Activated naive CD4-positive, alpha-beta T cell treated with anti-CD3 and anti-CD28 coated beads, Interleukin-2, amount 50 U/mL, for 72 hours (primary cell): ENCODE results near the gene LRRC8B. TPM values are rescaled to one million over a fixed set of nuclear protein-coding genes. Genes with fewer than 3 reads are reported as not detected.
"Not testable (repeated sequence)": the region's sequence is repeated elsewhere in the genome, so short reads cannot be mapped to it uniquely, and the experiment has no call there.

ENCODE experiments used
- ATAC-seq, 2 donors: fragments of 150-1000 bp; cut with Tn5 transposase; 2 replicates each; pipeline ENCODE4 v1.10.0; 2021; ENCODE audit warnings: mild to moderate bottlenecking in 2 of 2, moderate library complexity in 2 of 2
- DNase-seq, 2 donors: peaks; one replicate each; pipeline ENCODE4 v3.0.0; 2021 to 2022; ENCODE audit warnings: low spot score in 2 of 2
- H3K27ac Mint-ChIP-seq, 2 donors: one replicate each; pipeline ENCODE4 v1.8.0; 2022; ENCODE audit warnings: mild to moderate bottlenecking in 2 of 2, mixed read lengths in 2 of 2
- H3K36me3 Mint-ChIP-seq, 2 donors: one replicate each; pipeline ENCODE4 v1.8.0; 2022; ENCODE audit warnings: mixed read lengths in 2 of 2
- H3K9me3 Mint-ChIP-seq, 2 donors: one replicate each; pipeline ENCODE4 v1.8.0; 2022; ENCODE audit warnings: mixed read lengths in 2 of 2
- total RNA-seq, 2 donors: library from RNA; stranded (reverse); gene quantifications; one replicate each; pipeline ENCODE4 v1.2.3, GENCODE V29; 2022

LRRC8B gene
- total RNA-seq, 2 donors from 2014 or later = 31.1 to 47.9 TPM

DNA sequence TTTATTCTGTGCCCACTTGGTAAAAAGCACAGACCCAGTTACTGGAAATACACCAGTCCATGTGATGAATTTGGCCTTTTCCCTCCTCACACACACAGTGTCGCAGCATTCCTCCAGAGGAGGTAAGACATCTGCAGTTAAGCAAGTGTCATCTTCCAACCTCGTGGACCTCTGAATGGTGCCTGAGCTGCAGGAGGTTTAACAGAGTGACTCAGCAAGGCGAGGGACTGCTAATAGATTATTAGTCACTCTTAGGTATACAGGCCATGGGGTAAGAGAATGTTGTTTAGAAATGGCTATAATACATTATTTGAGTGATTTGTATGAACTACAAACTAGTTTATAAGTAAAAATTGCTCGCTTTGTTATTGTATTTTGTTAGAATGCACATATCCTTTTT lies 8.6 kb upstream of the LRRC8B start:
- H3K9me3 Mint-ChIP-seq = peaks cover 0 to 4% of the 10 kb centered on the region in 2 donors
- H3K36me3 Mint-ChIP-seq = peaks cover 0 to 13% of the 10 kb centered on the region in 2 donors
- DNase-seq = no peak
- H3K27ac Mint-ChIP-seq = no peak overlapping the region
- no peak for ATAC-seq

DNA sequence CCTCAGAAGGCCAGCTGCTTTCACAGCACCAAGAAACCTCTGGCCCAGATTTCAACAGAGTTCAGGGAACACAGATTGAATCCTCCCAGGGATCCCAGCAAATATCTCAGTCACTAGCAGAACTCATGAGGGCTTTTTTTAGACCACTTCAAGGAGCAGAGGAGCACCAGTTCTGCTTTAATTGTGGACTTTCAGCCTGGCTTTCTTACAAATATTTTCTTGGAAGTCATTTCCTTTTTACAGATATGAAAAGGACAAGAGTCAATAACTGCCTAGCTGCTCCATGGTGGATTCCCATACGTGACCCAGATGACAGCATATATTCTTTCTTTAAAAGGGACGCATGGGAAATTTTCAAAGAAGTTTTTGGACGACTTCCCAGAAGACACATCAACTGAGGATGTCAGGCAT lies 6.4 kb upstream of the LRRC8B start:
- Mint-ChIP-seq H3K36me3 (peaks cover 5 to 26% of the 10 kb centered on the region in 2 donors), H3K9me3 (peaks cover 3 to 9% of the 10 kb centered on the region in 2 donors), H3K27ac (no peak overlapping the region)
- ATAC-seq (no peak), DNase-seq (no peak)

DNA sequence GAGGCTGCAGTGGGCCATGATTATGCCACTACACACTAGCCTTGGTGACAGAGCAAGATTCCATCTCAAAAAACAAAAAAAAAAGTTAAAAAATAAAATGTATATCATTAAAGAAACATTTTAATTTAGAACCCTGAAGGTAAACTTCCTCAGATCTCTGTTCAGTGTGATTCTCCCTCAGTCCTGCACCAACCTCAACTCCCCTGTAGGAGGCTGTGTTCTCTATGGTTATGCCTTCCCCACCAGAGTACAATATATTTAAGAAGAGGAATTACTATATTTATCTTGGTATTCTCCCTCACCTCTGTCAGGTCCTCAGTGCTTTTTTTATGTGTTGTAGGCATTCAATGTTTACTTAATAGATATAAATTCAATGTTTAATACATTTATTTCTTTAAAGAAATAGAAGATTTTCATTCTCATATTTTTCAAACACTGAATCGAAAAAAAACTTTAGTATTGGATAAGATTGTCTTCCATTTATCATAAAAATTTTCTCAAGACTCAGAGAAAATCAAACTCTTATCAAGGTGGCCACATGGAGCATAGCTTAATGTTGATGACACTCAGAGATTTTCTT lies 4.8 kb upstream of the LRRC8B start:
- Mint-ChIP-seq H3K9me3 (peaks cover 3 to 9% of the 10 kb centered on the region in 2 donors), H3K36me3 (peaks cover 11 to 20% of the 10 kb centered on the region in 2 donors)

DNA sequence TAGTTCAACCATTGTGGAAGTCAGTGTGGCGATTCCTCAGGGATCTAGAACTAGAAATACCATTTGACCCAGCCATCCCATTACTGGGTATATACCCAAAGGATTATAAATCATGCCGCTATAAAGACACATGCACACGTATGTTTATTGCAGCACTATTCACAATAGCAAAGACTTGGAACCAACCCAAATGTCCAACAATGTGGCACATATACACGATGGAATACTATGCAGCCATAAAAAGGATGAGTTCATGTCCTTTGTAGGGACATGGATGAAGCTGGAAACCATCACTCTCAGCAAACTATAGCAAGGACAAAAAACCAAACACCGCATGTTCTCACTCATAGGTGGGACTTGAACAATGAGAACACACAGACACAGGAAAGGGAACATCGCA lies 2.7 kb upstream of the LRRC8B start:
- not testable (repeated sequence) for H3K27ac Mint-ChIP-seq, DNase-seq, H3K9me3 Mint-ChIP-seq, ATAC-seq
- peaks cover 18 to 30% of the 10 kb centered on the region in 2 donors for H3K36me3 Mint-ChIP-seq

More for the DNA sequence above, 4.8 kb upstream of the LRRC8B start:
- DNase-seq (no peak), ATAC-seq (no peak)
- no peak overlapping the region for H3K27ac Mint-ChIP-seq

DNA sequence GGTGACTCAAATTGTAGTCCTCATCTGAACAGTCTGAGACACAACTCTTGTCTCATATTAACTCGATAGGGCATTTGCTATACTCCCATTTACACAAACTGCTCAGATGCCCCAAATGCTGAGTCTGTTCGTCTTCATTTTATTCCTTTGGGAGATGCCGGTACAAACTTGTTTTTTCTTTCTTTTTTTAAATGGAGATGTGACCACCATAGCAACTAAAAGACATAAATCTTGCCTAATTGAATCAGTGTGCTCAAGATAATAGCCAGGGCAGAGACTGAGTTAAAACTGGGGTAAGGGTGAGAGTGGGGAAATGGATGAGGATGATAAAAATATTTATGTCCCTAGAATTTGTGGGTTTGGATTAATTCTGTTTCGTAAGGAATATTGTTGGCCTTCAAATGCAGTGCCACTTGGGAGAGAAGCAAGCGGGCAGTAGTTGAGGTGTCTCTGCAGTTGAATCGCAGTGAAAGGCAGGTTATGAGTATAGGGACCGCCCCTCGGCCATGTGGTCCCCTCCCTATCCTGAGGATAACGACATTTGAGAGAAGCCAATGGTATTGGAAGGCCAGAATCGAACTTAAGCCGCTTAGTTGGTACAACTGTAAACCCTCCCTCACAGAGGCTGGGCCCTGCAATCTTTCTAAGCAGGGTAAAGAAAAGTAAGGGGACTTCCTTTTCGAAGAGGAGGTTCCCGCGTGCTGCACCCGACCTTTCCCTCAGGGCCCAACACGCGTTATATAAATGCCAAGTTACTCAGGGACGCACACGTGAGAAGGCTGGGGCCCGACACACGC lies 859 bp upstream of the LRRC8B start:
- DNase-seq = peak in 1 of 2 donors; percentile 49
- peaks cover 3 to 9% of the 10 kb centered on the region in 2 donors for H3K9me3 Mint-ChIP-seq
- ATAC-seq = peak; percentile 61 to 62
- peak overlapping the region in 1 of 2 donors; percentile 69 for H3K27ac Mint-ChIP-seq
- H3K36me3 Mint-ChIP-seq = peaks cover 18 to 30% of the 10 kb centered on the region in 2 donors

DNA sequence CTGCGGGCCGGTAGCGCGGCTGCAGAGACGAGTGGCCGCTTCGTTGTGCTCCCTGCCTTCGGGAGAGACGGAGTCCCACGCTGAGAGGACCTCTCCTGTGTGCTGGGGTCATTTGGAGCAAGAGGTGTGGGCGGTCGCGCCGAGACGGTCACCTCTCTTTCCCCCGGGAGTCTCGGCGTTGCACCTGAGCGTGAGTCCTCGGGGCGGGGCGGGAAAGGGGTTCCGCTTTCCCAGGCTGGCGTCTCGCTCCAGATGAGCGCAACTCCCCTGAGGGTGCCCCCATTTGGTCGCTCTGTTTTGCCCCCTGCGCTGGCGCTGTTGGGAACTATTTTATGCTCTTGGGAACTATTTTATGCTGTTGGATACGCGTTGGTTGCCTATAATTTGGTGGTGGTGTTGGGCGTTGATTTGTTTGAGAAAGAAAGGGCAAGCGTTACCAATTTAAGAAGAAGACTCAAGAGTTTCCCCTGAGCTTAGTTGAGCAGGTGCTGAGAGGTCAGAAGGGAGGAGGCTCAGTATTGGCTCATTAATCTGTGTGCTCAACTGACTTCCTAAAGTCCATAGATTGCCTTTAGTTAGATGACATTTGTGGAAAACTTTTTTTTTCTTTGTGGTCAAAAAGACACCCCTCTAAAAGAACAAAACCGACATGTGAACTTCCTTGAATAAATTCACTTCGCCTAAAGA lies 683 bp downstream of the LRRC8B start:
- Mint-ChIP-seq H3K36me3 (peaks cover 18 to 30% of the 10 kb centered on the region in 2 donors), H3K27ac (peak overlapping the region in 1 of 2 donors; percentile 96), H3K9me3 (peaks cover 3 to 9% of the 10 kb centered on the region in 2 donors)
- ATAC-seq (peak; percentile 4 to 6), DNase-seq (no peak)

DNA sequence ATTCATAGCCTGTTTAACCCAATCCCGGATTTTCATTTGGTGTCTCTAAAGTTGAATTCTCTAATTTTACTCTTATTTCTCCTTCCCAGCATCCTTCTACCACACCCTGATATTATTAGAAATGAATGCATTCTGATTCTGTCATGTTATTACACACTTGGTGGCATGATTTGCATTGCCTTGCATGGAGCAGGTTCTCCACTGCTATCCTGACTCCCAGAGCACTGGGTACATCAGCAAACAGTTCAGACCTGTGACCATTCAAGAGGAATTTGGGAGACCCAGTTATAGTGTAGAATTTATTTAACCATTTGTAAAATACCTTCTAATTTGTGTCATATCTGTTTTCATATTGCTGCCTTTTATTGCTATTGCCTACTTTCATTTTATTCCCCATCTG lies 2.6 kb downstream of the LRRC8B start:
- DNase-seq = no peak
- ATAC-seq = no peak
- H3K9me3 Mint-ChIP-seq = peaks cover 7 to 14% of the 10 kb centered on the region in 2 donors
- H3K36me3 Mint-ChIP-seq = peaks cover 24 to 37% of the 10 kb centered on the region in 2 donors
- no peak overlapping the region for H3K27ac Mint-ChIP-seq

DNA sequence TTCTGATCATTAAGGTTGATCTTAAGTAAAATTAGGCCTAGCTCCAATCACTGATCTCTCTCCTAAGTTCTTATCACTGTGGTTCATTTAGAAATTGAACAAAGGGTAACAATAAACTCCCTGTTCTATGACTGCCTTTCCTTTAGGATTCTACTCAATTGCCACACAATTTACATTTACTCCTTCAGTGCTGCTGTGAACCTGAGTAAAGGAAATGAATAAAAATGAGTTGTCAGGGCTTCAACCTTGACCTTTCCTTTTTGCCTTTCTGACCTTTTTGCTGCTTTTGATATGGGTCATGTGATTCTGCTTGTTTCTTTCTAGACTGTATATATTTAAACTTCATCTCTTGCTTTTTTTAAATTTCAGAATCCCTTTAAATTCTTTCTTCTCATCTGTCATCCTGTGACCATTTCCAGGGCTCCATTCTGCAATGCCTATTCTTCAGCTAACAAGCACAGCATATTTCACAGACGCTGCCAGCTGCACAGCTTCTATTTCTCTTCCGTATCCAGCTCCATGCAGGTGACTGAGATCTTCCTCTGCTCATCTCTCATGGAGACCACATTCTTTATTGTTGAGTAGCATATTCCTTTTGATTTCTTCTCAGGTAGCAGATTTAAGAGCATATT lies 3.2 kb downstream of the LRRC8B start:
- Mint-ChIP-seq H3K27ac (no peak overlapping the region), H3K36me3 (peaks cover 24 to 40% of the 10 kb centered on the region in 2 donors), H3K9me3 (peaks cover 5 to 9% of the 10 kb centered on the region in 2 donors)
- no peak for ATAC-seq
- DNase-seq = no peak

DNA sequence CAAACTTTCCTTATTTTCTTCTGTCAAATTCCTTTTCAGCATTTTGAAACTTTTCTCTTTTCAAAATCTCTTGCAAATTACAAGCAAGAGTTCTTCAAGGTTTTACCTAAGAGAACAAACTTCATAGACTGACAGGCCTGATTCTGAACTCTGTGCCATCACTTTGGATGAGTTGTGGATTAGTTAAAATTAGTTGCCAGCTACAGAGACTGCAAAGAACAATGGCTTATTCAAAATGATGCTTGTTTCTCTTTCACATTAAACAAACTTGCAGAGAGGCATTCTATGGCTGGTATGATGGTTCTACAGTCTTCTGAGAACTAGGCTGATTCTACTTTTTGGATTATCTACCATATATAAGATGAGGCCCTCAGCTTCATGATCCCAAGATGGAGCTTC lies 3.8 kb downstream of the LRRC8B start:
- H3K27ac Mint-ChIP-seq = no peak overlapping the region
- ATAC-seq (no peak), DNase-seq (no peak)
- peaks cover 5 to 6% of the 10 kb centered on the region in 2 donors for H3K9me3 Mint-ChIP-seq
- H3K36me3 Mint-ChIP-seq = peaks cover 26 to 37% of the 10 kb centered on the region in 2 donors

DNA sequence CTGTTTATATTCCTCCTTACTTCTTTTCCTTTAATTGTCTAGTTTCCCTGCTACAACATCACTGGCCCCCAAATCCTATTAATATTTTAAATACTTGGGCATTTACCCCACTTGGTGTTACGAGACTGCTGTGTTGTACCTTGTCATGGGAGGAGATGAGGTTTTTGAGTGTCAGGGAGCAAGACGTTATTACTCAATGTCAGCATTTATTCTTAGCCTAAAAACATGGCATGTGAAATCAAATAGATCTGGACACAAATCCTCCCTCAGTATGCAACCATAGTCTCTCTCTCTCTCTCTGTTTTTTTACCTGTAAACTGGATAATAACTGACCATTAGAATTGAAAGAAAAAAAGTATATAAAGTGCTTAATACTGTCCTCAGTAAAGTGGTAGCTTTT lies 4.6 kb downstream of the LRRC8B start:
- peaks cover 5 to 6% of the 10 kb centered on the region in 2 donors for H3K9me3 Mint-ChIP-seq
- no peak for ATAC-seq
- H3K27ac Mint-ChIP-seq = no peak overlapping the region
- peaks cover 30% of the 10 kb centered on the region in 2 donors for H3K36me3 Mint-ChIP-seq
- DNase-seq = no peak

DNA sequence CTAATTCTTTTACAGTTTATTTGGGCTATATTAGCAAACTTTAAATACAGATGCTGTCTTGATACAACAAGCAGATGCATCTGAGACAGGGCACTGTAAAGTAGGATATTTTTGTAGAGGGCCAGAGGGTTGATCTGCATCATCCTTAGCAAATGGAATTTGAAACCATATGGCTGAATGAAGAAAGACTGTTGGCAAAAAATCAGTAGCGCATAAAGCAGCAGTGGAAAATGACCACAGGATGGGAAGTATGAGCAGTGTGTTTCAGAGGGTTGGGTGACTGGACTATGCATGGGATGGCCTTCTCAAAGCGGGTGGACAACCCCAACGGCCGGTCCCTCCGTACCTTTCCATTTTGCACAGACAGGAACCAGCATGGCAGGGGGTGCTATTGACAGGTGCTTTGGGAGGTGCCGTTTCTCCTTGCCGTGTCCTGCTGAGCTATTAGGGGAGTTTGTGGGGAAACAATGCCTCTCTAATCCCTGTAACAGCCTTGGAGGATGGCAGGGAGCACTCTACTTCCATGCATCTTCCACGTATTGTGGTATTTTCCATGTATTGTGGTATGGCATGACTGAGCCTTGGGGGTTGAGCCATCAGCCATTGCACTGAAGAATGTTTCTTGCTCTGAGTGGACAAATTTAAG lies 5.9 kb downstream of the LRRC8B start:
- DNase-seq = no peak
- ATAC-seq = peak in 1 of 2 donors; percentile 13
- Mint-ChIP-seq H3K9me3 (peaks cover 5 to 6% of the 10 kb centered on the region in 2 donors), H3K27ac (no peak overlapping the region), H3K36me3 (peaks cover 25 to 39% of the 10 kb centered on the region in 2 donors)

DNA sequence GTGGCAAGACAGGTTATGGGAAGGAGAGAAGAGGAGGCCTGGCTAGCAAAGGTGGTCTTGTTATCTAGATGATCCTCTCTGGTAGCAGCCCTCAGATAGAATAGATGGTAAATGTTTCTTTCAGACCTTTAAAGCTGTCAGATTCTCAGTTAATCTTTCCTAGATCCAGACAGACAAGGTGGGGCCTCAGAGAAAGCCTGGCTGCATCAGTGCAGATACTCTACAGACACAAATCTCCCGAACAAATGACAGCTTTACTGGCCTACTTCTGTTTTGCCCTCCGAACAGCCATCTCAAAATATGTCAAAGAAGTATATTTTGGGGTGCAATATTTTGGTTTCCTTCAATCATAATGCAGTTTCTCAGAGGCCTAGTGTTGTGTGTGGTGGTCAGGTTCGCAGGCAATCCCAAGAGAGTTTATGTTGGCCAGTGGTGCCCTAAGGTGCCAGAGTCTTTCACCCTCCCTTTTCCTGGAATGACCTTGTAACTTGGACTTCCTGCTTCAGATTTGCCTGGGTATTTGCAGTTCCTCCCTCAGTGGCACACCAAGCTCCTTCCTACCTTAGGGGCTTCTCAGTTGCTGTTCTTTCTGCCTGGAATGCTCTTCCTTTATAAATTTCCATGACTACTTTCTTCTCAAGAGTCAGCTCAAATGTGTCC lies 7.0 kb downstream of the LRRC8B start:
- H3K36me3 Mint-ChIP-seq = peaks cover 14 to 39% of the 10 kb centered on the region in 2 donors
- DNase-seq (no peak), ATAC-seq (no peak)
- peak overlapping the region in 1 of 2 donors; percentile 43 for H3K27ac Mint-ChIP-seq
- peaks cover 5 to 6% of the 10 kb centered on the region in 2 donors for H3K9me3 Mint-ChIP-seq

DNA sequence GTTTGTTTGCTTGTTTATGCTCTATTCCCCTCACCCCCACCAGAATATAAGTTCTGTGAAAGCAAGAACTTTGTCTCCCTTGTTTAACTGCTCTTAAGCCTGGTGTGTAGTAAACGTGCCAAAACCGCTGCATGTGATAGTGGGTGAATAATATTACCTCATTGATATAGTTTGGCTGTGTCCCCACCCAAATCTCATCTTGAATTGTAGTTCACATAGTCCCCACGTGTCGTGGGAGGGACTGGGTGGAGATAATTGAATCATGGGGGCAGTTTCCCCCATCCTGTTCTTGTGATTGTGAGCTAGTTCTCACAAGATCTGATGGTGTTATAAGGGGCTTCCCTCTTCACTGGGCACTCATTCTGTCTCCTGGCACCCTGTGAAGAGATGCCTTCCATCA lies 7.6 kb downstream of the LRRC8B start:
- peak overlapping the region in 1 of 2 donors; percentile 43 for H3K27ac Mint-ChIP-seq
- H3K36me3 Mint-ChIP-seq = peaks cover 16 to 44% of the 10 kb centered on the region in 2 donors
- H3K9me3 Mint-ChIP-seq = peaks cover 5 to 10% of the 10 kb centered on the region in 2 donors
- ATAC-seq (no peak), DNase-seq (no peak)

DNA sequence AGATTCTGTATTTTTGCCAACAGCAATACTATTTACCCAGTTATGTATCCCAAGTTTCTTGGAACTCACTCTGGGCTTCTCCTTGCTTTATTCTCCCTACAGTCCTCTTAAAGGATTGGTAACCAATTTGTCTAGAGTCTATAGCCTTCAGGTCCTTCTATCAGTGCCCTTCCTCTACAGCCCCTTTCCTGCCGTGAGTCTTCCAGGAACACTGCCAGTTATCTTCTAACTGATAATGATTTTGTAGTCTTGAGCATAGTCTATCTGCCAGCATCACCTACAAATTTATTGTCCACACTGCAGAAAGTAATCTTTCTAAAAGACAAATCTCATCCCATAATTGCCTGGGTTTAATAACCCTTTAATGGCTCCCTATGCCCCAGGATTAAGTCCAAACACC lies 8.2 kb downstream of the LRRC8B start:
- no peak for ATAC-seq
- no peak for DNase-seq
- peaks cover 18 to 47% of the 10 kb centered on the region in 2 donors for H3K36me3 Mint-ChIP-seq
- peak overlapping the region; percentile 11 to 39 for H3K27ac Mint-ChIP-seq
- peaks cover 5 to 11% of the 10 kb centered on the region in 2 donors for H3K9me3 Mint-ChIP-seq

DNA sequence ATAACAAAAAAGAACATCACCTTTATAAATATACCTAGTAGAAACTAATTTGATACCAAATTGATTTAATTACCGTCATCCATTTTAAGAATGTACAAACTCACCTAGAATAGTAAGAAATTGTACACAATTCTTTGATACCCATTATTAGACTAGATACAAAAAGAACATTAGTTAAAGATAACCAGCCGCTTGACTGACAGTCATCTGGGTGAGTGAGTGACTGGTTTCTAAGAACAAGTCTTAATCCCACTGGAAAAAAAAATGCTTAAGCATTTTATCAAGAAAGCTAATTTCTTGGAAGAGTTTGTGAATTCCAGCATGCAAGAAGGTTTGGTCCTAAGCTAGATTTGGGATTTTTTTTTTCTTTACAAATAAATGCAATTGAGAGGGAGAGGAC lies 10.9 kb downstream of the LRRC8B start:
- Mint-ChIP-seq H3K36me3 (peaks cover 31 to 65% of the 10 kb centered on the region in 2 donors), H3K27ac (peak overlapping the region in 1 of 2 donors; percentile 86), H3K9me3 (peaks cover 5 to 16% of the 10 kb centered on the region in 2 donors)
- DNase-seq (no peak), ATAC-seq (no peak)
